NCI-H1105 treated with DMSO at 0.1 percent for 48 hours (cell line): Measurements from ENCODE around the gene SPAG16.
A peak's percentile ranks its signal among the peaks of the same experiment; 100 is the strongest.

Experiments
- DNase-seq: peaks from one replicate; lab custom pipeline; 2025; lab: John Stamatoyannopoulos, UW

SPAG16 gene

DNA sequence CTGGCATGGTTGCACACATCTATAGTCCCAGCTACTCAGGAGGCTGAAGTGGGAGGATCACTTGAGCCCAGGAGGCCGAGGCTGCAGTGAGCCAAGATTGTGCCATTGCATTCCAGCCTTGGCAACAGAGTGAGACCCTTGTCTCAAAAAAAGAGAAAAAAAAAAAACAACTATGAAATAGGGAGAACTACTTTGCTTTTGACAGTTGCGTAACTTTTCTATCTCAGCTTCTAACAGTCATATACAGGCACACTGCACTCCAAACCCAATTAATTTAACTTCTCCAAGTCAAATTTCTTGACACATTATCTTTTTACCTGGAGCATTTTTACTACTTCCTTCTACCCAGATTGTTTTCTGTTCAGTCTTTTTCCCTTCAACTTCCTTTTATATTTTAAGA, 1102.5 kb downstream of the SPAG16 start:
- no peak for DNase-seq

DNA sequence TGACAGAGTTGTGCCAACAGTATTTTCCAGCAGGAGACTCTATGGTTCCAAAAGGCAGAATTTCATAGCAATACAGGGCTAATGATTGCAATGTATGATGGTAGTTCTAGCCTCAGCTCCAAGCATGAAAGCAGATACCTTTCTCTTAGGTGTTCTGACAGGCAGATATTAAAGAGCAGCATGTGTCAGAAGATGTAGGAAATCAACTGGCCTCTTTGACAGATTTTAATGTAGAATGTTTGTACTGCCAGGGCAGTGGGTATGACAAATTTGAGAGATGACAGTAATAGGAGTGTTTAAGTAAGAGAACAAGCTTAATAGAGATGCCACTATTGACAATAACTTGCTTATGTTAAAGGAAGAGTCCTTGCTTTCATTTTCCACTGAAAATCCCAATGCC, 1105.1 kb downstream of the SPAG16 start:
- no peak for DNase-seq

DNA sequence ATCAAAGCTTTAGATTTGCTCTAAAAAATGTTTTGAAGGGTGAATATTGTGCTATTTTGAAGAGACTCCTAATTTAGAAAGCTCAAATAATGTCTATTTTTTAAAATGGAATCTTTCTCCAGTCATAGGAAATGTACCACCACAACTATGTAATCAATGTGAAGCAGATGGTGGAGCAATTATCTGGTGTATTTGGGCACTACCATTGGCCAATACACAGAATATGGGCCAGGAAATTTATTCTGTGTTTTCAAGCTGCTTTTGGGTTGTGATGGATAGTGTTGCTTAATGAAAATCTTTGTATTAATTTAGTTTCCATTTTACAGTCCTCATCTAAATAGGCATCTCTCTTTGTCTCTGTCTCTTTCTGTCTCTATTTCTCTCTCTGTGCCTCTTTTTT, 1109.5 kb downstream of the SPAG16 start:
- DNase-seq = no peak

DNA sequence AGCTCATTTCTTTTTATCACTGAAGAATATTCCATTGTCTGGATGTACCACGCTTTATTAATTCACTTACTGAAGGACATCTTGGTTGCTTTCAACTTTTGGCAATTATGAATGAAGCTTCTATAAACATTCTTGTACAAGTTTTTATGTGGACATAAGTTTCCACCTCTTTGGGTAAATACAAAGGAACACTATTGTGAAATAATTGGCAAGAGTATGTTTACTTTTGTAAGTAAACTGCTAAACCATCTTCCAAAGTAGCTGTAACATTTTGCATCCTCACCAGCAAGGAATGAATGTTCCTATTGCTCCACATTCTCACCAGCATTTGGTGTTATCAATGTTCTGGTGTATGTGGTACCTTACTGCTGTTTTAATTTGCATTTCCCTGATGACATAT, 1110.8 kb downstream of the SPAG16 start:
- no peak for DNase-seq

DNA sequence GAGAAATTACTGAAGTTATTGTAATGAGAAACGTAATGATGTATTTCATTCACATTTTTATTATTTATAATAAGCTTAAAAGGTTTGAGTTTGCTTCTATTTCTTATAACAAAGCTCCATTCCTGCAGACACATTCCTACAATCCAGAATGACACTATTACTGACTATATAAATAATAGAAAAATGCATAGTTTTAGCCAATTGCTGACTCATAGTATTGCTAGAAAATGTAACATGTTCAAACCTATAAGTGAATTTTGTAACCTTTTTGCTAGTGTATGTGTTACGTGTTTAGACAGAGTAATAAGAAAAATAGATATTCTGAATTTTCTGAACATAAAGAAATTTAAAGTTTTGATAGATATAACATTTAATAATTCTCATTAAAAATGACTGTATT, 1117.3 kb downstream of the SPAG16 start:
- DNase-seq = no peak

DNA sequence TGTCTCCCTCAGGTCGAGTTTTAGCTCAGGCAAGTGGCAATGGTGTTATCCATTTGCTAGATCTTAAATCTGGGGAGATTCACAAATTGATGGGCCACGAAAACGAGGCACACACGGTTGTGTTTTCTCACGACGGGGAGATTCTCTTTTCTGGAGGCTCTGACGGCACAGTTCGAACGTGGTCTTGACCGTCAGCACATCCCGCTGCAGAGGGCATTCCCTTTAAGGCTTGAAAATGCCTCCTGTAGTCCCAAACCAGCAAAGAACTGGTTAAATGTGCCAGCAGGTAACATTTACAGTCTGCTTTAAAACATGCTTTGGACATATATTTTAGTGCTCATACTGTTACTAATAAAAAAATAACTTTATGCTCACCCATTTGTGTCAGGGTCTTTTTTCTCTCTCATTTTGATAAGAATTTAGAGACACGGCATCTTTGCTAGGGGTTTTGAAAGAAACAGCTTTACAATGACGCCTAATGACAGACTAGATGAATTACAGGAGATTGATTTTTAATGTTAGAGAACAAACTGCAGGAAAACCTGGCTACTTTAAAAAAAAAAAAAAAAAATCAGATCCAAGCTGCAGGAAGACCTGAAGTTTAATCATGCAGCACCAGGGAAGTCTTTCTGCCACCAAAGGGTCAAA, 1126.0 kb downstream of the SPAG16 start:
- peak; percentile 46 for DNase-seq

DNA sequence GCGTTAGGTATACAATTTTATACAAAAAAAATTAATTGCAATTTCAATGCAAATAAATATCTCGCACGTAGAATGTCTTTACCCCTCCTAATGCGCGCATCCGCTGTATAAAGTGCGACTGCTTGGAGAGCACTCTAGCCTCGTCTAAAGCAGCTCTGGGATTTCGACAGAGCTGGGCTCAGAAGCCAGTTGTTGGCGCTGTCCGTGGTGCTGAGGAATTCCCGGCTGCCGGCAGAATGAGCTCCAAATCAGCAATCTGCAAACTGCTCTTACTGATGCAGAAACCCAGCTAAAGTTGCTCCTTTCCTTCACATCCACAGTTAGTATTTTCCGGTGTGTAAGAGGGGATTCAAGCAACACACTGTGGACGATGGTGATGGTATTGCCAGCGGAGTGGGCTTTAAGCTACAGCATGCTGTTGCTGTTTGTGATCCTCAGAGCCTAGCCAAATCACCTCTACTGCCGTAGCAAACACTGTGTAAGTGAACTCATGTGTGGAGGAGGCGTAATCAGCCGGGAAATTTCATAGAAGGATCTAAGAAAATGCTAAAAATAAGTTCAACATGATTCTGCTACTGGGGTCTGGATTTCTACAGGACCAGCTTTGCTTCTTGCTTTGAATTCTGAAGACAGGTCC, 1126.8 kb downstream of the SPAG16 start, which contains the start of gene VWC2L:
VWC2L (plus strand) TSS at position 137 of the 637 bp plus-strand sequence. CDS start 3,140 bp downstream, outside the sequence.
- DNase-seq = peak; percentile 42

DNA sequence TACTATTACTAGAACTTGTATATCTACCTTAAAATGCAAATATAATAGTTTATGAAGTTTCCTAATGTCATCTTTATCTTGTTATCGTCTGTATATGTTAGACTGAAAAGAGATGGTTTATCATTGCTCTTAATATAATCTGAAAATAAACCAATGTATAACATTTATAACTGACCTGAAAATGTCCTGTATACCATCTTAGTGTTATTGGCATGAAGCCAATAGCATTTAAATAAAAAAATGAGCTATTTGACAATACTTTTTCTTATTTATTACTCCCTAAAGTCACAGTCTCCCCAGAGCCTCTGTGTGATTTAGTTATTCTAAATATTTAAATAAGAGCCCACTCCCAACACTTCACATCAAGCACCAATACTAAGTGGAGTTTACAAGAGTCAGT, 1128.4 kb downstream of the SPAG16 start:
- no peak for DNase-seq

DNA sequence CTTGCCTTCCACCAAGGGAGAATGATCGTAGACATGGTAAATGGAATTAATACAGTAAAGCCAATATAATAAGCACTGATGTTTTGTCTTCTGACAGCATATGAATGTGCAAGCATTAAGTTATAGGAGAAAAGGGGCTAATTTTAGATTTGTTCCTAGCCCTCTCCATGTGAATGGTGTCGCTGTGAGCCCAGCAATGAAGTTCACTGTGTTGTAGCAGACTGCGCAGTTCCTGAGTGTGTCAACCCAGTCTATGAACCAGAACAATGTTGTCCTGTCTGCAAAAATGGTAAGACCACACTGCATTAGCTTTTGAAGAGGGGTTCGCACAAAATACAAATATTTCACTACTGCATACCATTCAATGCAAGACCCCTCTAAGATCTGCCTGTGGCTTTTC, 1152.2 kb downstream of the SPAG16 start:
- no peak for DNase-seq

DNA sequence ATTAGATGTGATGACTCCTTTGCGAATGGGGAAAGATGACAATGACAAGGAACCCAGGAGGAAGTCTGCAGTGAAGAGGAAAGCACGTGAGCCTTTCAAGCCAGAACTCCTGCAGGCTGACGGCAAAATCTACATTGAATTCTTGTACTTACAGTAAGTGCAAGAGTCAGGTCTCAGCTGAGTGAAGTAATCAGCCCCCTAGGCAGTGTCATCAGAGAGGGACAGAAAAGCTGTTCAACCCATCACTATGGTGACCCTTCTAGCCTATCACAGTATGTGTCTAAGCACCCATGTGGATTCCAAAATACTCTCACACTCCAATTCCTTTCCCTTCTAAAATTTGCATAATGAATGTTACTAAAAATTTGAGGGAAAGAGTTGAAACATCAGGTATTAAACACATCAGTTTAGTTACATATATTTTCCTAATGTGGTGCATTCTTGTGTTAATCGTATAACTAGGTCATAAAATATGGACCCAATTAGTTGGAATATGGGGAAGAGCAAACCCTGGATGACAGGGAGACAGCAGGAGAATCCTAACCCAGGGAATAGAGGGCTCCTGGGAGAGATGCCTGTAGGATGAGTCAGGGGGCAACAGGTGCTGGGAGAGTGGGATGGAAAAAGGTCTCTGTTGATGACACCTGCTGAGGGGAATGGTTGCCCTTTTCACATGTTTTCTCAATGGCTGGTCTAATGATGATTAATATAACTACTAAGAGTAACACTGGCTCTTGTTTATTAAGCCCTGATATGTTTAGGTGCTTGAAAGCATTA, 1166.0 kb downstream of the SPAG16 start:
- no peak for DNase-seq

DNA sequence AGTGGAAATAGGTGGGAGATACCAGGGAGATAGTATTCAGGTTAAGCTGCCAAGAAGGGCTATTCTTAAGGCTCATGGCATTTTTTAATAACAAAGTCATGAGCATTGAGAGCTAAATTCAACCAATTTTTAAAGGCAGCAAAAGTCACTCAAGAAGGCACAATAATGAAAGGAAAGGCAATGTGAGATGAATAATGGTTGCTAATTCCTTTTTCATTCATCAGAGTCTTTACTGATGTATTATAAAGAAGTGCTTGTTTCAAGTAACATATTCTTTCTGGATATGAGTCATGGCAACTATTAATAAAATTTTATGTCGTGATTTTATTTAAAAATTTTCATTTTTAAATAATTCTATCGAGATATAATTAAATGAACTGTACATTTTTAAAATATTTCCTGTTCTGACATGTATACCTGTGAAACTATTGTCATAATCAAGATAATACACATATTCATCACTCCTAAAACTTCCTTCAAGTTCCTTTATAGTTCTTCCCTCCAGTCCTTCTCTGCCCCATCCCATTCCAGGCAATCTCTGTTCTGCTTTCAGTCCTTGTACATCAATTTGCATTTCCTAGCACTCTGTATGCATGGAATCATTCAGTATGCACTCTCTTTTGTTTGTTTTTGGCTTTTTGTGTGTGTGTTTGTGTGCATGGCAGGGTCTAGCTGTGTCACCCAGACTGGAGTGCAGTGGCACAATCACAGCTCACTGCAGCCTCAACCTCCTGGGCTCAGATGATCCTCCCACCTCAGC, 1167.4 kb downstream of the SPAG16 start:
- DNase-seq = no peak
